ENCODE data around the gene ECEL1. TPM values are rescaled to one million over a fixed set of nuclear protein-coding genes. Genes with fewer than 3 reads are reported as not detected.

Gene ECEL1
- total RNA-seq, 1 experiment from 2014 or later, result 11.9 TPM

DNA sequence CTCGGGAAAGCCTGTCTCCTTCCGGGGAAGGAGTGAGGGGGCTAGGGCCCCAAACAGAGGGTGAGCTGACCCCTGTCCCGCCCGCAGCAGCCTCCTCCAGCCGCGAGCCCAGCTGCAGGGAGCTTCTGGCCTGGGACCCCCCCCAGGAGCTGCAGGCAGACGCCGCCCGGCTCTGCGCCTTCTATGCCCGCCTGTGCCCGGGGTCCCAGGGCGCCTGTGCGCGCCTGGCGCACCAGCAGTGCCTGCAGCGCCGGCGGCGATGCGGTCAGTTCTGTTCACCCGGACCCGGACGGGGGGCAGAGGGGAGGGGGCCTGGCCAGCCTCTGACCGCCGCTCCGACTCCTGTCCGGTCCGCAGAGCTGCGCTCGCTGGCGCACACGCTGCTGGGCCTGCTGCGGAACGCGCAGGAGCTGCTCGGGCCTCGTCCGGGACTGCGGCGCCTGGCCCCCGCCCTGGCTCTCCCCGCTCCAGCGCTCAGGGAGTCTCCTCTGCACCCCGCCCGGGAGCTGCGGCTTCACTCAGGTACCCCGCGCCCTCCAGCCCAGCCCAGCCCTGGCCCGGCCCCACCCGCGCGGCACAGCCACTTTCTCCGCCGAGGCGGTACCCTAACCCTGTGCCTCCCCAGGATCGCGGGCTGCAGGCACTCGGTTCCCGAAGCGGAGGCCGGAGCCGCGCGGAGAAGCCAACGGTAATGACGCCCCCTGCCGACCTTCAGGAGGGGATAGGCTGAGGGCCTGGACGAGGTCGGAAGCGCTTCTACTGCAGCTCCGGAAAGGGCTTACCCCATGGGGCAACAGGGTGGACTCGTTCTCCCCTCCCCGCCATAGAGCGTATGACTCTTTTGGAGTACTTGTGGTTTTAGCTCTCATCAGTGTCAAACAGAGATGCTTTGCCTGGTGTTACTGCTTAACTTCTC is 36.3 kb upstream of the ECEL1 start:
- in situ Hi-C loops (cut with HindIII; ENCODE audit: low sequenced_read_pairs), result no loop called here
- peak; percentile 38 for DNase-seq (ENCODE audit: low spot score)

DNA sequence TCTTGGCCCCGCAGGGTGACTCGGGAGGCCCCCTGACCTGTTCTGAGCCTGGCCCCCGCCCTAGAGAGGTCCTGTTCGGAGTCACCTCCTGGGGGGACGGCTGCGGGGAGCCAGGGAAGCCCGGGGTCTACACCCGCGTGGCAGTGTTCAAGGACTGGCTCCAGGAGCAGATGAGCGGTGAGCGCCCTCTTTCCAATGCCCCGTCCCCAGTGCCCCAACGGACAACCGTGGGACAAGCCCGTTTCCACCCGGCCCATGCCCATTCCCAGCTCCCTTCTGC is 35.7 kb upstream of the ECEL1 start:
- in situ Hi-C loops (cut with HindIII; ENCODE audit: low sequenced_read_pairs), result no loop called here
- no peak for DNase-seq (ENCODE audit: low spot score)

DNA sequence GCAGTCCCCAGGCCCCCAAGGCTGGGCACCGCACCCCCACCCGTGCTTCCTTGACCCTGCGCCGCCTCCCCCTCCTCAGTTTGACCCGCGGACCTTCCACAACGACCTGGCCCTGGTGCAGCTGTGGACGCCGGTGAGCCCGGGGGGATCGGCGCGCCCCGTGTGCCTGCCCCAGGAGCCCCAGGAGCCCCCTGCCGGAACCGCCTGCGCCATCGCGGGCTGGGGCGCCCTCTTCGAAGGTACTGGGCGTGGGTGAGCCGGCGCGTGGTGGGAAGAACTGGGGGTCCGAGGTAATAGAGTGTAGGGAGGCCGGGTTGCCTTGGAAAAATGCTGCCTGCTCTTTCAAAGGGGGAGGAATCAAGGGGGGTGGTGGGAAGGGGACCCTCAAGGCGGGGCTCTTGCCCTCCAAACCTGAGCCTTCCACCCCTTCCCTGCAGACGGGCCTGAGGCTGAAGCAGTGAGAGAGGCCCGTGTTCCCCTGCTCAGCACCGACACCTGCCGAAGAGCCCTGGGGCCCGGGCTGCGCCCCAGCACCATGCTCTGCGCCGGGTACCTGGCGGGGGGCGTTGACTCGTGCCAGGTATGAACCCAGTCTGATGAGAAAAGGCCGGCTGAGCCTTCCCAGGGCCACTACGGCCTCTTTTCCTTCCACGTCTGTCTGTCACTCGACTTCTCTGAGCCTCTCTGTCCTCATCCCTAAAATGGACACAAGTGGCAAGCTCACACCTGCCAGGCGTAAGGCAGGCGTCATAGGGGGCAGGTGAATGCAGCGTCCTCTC is 35.2 kb upstream of the ECEL1 start:
- in situ Hi-C loops (cut with HindIII; ENCODE audit: low sequenced_read_pairs), result no loop called here
- no peak for DNase-seq (ENCODE audit: low spot score)

DNA sequence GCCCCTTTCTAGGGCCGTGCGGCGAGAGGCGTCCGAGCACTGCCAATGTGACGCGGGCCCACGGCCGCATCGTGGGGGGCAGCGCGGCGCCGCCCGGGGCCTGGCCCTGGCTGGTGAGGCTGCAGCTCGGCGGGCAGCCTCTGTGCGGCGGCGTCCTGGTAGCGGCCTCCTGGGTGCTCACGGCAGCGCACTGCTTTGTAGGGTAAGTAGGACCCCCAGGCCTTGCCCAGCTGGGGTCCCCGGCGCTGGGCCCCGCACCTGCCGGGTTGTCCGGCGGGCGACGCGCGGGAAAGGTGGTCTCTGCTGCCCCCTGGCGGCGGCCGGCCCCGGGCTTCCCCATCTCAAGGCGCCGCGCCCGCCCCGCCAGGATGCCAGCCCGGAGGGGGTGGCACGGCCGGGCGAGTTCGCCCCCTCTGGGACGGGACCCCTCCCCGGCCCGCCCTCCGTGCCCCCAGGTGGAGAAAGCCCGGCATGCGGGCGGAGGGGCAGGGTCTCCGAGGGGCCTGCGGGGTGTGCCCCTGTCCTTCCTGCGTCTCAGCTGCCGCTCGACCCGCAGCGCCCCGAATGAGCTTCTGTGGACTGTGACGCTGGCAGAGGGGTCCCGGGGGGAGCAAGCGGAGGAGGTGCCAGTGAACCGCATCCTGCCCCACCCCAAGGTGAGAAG is 34.5 kb upstream of the ECEL1 start:
- peak; percentile 41 for DNase-seq (ENCODE audit: low spot score)
- in situ Hi-C loops (cut with HindIII; ENCODE audit: low sequenced_read_pairs), result no loop called here

DNA sequence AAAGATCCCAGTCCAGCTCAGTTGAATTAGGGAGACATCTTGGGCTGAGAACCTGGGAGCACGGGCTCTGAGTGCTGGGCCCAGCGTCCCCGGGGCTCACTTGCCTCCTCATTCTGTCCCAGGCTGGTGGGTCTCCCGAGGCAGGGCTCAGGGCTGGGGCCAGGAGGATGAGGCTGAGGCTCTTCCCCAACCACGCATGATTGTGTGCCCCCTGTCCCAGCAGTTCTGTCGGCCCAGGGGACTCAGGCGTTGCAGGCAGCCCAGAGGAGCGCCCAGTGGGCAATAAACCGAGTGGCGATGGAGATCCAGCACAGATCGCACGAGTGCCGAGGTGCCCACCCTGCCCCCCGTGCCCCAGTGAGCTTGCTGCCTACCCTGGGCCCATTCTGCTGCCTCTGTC is 33.5 kb upstream of the ECEL1 start:
- in situ Hi-C loops (cut with HindIII; ENCODE audit: low sequenced_read_pairs), result no loop called here
- no peak for DNase-seq (ENCODE audit: low spot score)

DNA sequence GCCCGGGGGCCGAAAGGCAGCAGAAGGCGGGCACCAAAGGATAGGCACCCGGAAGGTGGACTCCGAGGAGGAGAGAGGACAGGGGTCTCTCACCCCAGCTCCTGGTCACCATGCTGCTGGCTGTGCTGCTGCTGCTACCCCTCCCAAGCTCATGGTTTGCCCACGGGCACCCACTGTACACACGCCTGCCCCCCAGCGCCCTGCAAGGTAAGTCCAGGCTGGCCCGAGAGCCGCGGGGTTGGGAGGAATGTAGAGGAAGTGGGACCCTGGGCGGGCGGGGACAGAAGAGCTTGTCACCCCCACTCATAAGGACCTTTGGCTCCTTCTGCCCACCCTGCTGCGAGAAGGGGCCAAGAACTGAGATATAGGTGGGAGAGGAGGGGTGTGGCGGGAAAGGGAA is 32.9 kb upstream of the ECEL1 start:
- in situ Hi-C loops (cut with HindIII; ENCODE audit: low sequenced_read_pairs), result no loop called here
- DNase-seq (ENCODE audit: low spot score), result no peak

DNA sequence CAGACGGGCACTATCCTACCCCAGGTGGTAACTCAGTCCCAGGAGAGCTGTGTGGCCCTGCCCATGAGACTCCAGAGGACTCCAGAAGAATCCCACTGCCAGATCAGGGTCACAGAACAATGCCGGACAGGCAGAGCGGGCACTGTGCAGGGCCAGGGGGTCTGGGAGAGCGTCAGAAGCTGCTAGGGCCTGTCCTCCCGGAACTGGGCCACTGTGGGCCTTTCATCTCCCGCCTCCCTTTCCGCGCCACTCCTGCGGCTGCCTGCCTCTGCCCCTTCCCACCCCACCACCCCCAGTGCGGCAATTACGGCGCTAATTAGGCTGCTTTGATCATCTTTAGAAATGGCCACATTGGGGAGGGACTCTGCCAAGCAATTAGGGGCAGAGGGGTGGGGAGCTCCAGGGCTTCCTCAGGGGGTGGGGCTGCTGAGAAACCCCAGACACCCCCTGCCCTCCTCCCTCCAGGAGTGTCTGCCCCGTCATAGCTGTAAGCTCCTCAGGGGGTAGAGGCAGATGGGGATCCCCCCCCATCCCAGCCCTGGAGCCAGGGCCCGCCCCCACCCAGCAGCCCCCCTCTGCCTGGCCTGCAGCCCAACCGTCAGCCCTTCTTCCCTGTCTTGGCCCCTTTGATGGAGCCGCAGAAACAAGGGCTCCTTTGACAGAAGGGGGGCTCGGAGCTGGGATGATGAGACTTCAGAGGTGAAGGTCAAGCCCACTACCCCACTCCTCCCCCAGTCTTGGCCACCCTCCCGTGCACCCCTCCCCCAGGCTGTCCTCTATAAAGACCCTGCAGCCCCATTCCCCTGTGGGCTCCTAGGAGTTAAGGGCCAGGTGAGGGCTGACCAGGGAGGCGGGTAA is 32.2 kb upstream of the ECEL1 start, which contains the start of gene PRSS56:
Gene PRSS56 (plus strand): TSS at position 808 of the 858 bp plus-strand sequence. CDS start 211 bp downstream, outside the sequence.
- no peak for DNase-seq (ENCODE audit: low spot score)
- in situ Hi-C loops (cut with HindIII; ENCODE audit: low sequenced_read_pairs), result no loop called here

DNA sequence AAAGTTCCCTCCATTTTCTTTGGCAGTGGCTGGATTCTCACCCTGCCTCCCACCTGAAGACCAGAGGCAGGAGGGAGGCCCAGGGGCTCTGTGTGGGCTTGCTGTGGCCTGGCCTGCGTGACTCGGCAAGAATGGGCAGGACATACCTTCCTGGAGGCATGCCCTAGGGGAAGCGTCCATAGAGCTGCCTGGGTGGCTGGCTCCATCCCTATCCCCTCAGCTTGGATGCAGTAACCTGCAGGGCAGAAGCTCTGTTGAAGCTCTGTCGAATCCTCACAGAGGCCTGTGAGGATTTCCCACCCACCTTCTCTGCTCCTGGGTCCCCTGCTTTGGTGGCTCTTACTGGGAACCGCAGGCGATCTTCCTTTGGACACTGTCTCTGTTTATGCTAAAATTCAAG is 31.2 kb upstream of the ECEL1 start:
- DNase-seq (ENCODE audit: low spot score), result no peak
- in situ Hi-C loops (cut with HindIII; ENCODE audit: low sequenced_read_pairs), result no loop called here

DNA sequence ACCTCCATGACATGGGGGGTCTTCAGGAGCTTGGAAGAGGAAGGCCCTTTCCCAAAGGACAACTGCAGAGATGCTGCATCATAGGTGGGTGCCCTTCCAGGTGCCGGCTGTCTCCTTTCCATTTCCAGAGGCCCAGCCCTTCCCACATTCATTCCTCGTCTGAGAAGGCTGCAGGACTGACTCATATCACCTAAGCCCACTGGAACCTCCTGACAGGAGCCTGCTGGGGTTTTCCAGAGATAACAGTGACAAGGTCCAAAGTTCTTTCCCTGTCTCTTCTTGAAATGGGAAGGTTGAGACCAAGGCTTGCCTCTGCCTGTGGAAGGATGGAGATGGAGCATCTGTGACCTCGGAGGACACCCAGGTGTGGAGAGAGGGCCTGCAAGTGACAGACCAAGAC is 28.9 kb upstream of the ECEL1 start:
- in situ Hi-C loops (cut with HindIII; ENCODE audit: low sequenced_read_pairs), result no loop called here
- DNase-seq (ENCODE audit: low spot score), result no peak

DNA sequence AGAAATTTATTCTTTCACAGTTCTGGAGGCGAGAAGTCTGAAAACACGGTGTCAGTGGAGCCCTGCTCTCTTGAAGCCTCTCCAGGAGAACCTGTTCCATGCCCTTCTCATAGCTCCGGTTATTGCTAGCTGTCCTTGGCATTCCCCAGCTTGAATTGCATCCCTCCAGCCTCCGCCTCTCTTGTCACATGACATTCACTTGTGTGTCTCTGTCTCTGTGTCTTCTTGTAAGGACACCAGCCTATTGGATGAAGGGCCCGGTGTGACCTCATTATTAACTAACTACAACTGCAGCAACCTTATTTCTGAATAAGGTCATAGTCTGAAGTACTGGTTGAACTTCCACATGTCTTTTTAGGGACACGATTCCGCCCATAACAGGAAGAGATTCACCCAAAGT is 28.0 kb upstream of the ECEL1 start:
- in situ Hi-C loops (cut with HindIII; ENCODE audit: low sequenced_read_pairs), result no loop called here

DNA sequence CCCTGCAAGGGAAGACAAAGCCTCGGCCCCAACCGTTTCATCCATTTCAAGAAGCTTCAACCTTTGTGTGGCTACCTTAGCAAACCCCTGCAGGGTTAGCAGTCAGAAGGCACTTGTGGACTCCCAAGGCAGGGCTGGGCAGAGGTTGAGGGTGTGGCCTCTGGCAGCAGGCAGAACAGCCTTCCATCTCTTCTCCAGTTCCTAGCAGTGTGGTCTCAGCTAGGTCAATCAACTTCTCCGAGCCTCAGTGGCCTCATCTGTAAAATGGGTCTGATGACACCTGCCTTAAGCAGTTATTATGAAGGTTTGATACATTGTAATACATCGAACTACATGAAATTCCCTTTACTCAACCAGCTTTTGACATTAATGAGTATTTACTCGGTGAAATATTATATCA is 25.7 kb upstream of the ECEL1 start:
- DNase-seq (ENCODE audit: low spot score), result no peak
- in situ Hi-C loops (cut with HindIII; ENCODE audit: low sequenced_read_pairs), result no loop called here

More for the DNA sequence above, 28.0 kb upstream of the ECEL1 start:
- DNase-seq (ENCODE audit: low spot score), result no peak

DNA sequence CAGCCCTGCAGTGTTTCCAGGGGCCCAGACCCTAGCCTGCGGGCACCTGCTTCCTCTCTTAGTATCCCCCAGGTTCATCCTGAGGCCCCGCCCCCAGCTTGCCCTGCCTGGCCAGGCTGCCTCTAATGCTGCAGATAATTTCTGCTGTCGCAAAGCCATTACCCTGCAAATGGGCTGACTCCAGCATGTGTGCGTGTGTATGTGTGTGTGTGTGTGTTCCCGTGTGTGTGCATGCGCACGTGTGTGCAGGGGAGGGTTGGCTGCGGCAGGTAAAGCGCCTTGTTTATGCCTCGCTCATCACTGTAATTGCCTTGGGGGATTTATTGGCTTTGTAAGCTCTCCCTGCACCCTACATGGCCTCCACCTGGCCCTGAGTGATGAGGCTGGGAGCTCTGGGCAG is 25.0 kb upstream of the ECEL1 start:
- in situ Hi-C loops (cut with HindIII; ENCODE audit: low sequenced_read_pairs), result no loop called here
- no peak for DNase-seq (ENCODE audit: low spot score)

DNA sequence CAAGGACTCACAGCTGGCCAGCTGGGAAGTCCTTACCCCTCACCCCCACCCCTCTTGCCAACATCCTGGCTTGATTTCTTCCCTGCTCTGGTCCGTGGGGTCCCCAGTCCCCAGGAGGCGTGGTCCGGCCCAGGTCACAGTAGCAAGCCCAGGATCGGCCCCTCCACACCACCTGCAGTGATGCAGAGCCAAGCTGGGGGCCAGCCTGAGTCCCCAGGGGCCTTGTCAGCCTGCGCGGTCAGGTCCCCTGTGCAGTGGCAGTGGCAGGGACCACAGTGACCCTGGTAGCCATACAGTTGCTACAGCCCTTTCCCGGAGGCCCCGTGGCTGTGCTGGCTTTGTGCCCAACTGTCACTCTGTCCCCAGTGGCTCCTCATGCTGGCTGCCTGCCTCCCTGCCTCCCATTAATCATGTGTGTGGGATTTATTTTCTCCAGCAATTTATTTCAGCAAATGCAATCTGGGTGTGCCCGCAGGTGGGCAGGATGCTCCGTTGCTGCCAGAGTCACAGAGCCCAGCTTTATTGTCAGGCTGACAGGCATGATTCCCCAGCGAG is 23.8 kb upstream of the ECEL1 start:
- no peak for DNase-seq (ENCODE audit: low spot score)

DNA sequence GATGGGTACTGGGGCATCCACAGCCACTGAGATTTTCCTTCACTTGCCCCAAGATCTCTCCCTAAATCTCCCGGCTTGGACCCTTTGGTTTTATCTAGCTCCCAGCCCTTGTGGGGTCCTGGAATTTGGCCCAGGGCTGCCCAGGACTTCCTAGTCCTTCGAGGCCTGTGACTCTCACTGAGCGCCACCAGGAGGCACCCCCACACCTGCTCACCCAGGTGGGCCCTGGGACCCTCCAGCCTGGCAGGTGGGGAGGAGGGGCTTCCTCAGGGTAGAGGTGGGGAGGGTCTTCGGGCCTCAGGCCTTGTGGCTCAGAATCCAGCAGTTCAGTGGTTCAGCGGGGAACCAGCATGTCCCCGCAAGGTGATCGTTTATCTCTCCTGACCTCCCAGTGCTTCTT is 20.6 kb upstream of the ECEL1 start:
- in situ Hi-C loops (cut with HindIII; ENCODE audit: low sequenced_read_pairs), result no loop called here
- no peak for DNase-seq (ENCODE audit: low spot score)

More for the DNA sequence above, 23.8 kb upstream of the ECEL1 start:
- in situ Hi-C loops (cut with HindIII; ENCODE audit: low sequenced_read_pairs), result no loop called here

DNA sequence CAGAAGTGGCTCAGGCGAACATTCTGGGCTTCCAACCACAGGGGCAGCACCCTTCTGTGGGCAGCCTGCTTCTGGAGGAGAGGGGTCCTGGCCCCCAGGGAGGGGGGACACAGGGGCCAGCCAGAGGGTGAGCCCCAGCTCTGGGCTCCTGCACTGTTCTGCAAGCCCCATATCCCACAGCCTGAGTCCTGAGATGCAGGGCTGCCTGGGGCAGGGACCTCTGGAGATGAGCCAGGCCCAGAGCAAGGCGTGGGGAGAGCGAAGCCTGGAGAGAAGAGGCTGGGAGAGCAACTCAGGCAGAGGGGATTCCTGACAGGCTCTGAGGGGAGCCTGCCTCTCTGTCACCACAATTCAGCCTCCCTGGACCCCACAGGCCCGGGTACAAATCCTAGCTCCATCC is 19.1 kb upstream of the ECEL1 start:
- no peak for DNase-seq (ENCODE audit: low spot score)
- in situ Hi-C loops (cut with HindIII; ENCODE audit: low sequenced_read_pairs), result no loop called here

DNA sequence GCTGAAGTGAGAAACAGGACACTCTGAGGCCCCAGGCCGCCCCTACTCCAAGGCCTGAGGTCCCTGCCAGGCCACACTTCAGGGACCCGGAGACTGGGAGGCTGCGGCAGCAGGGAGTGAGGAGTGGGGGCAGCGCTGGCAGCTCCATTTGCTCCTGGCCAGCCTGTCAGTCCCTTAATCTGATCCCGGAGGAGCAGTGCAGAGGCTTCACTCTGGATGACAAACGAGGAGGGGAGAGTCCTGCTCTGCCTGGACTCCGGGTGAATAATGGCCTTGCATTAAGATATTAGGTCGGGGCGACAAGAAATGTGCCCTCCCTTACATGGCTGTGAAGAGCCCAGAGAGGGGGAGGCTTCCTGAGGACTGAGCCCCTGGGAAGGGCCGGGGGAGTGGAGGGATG is 18.2 kb upstream of the ECEL1 start:
- no peak for DNase-seq (ENCODE audit: low spot score)
- in situ Hi-C loops (cut with HindIII; ENCODE audit: low sequenced_read_pairs), result no loop called here

DNA sequence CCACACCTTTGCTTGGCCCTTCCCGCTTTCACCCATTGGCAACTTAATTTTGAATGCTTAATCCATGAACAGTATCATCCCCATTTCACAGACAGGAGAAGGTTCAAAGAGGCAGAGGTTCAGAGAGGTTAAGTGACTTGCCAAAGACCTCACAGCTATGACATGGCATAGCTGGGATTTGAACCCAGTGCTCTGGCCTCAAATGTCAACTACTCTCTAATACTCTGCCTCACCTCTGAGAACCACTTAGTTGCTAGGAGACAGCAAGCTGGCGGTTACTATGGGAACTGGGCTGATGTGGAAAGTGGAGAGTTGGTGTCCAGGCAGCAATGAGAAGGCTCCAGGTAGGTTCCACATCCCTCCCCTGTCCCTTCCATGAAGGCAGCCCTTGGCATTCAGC is 16.8 kb upstream of the ECEL1 start:
- DNase-seq (ENCODE audit: low spot score), result no peak
- in situ Hi-C loops (cut with HindIII; ENCODE audit: low sequenced_read_pairs), result no loop called here

DNA sequence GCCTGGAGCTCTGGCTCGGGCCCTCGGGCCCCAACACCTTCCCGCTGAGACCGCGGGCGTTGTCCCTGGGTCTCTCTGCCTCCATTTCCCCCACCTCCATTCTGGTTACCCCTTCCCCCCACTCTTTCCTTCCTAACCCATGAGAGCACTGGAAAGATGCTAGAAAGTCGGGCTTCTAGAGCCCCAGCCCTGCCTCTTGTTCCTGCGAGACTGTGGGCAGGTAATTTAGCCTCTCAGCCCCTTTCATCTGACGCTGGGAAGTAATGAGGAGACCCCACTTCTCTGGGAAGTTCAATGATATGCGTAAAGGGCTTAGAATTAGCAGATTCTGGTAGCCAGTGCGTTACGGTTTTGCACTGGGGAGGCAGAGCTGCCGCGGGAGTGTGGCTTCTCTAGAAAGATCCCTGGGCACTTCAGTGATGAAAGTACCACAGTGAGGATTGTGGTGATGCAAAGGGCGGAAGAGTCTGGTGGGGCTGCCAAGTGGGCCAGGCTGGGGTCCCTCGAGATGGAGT is 16.2 kb upstream of the ECEL1 start:
- DNase-seq (ENCODE audit: low spot score), result no peak
- in situ Hi-C loops (cut with HindIII; ENCODE audit: low sequenced_read_pairs), result no loop called here
